Panc1 (cell line): Measurements from ENCODE around the gene ZC3H7A. TPM values are rescaled to one million over a fixed set of nuclear protein-coding genes. Genes with fewer than 3 reads are reported as not detected.

Experiments used
- ATAC-seq: fragments of 200-7000 bp; cut with Tn5 transposase; 2 replicates; pipeline ENCODE4 v1.9.1; 2020; ENCODE audit warnings: mild to moderate bottlenecking, moderate library complexity
- BruUV-seq: library from RNA; stranded (reverse); fragments of 400-500 nt; replicated peaks from 2 replicates; lab custom pipeline; 2021; lab: Mats Ljungman, UMichigan
- CTCF ChIA-PET: fragments of 300-600 bp; sonication (Branson Sonifier 250); formaldehyde crosslinking; loops from one replicate; lab custom pipeline; 2022; ENCODE audit warnings: antibody characterized with exemption; lab: Charles Lee
- POLR2A ChIA-PET: fragments of 300-600 bp; sonication (Branson Sonifier 250); formaldehyde crosslinking; loops from one replicate; lab custom pipeline; 2022; ENCODE audit warnings: antibody characterized with exemption; lab: Charles Lee
- DNase-seq: peaks from one replicate; pipeline ENCODE4 v3.0.0-alpha.2; 2010; ENCODE audit warnings: low read depth, low spot score
- H3K27ac ChIP-seq: 2 replicates; pipeline ENCODE4 v1.5.1; 2011; ENCODE audit warnings: mild to moderate bottlenecking, low read length, inconsistent platforms
- H3K27me3 ChIP-seq: fragments of 200-500 bp; sonication (Bioruptor generic); 2 replicates; pipeline ENCODE4 v1.6.0; 2014; ENCODE audit warnings: low read length, inconsistent platforms; ENCODE audit not compliant: control insufficient read depth, insufficient read depth
- H3K36me3 ChIP-seq: fragments of 200-500 bp; sonication (Bioruptor generic); 2 replicates; pipeline ENCODE4 v1.5.1; 2014; ENCODE audit warnings: inconsistent platforms, mild to moderate bottlenecking, low read length, moderate library complexity; ENCODE audit not compliant: control insufficient read depth, insufficient read depth
- H3K4me1 ChIP-seq: 2 replicates; pipeline ENCODE4 v1.5.1; 2011; ENCODE audit warnings: inconsistent platforms, mild to moderate bottlenecking, low read length, moderate library complexity; ENCODE audit not compliant: control insufficient read depth, insufficient read depth
- H3K4me3 ChIP-seq, 2 experiments: 2 replicates each; pipeline ENCODE4 v1.5.1; 2011 to 2012; ENCODE audit warnings: low read depth in 2 of 2, low read length in 2 of 2, mild to moderate bottlenecking in 2 of 2, inconsistent platforms in 1 of 2, moderate library complexity in 1 of 2
- H3K9me3 ChIP-seq: fragments of 200-500 bp; sonication (Bioruptor generic); 2 replicates; pipeline ENCODE4 v1.5.1; 2014; ENCODE audit warnings: low read depth, mild to moderate bottlenecking, inconsistent platforms, low read length, moderate library complexity; ENCODE audit not compliant: control insufficient read depth, insufficient read depth
- CTCF ChIP-seq: fragments of 450-650 bp; IDR thresholded peaks from 2 replicates; pipeline ENCODE4 v1.5.1; 2017; ENCODE audit warnings: mild to moderate bottlenecking
- POLR2AphosphoS5 ChIP-seq: IDR thresholded peaks from 2 replicates; pipeline ENCODE4 v1.6.1; 2012; ENCODE audit warnings: mild to moderate bottlenecking, low read depth, low read length, moderate library complexity
- REST ChIP-seq, 2 experiments: IDR thresholded peaks; 2 replicates each; pipeline ENCODE4 v1.6.1; 2011 to 2012; ENCODE audit warnings: low read depth in 2 of 2, control low read depth in 1 of 2, low read length in 1 of 2, mild to moderate bottlenecking in 1 of 2, moderate library complexity in 1 of 2; ENCODE audit not compliant: insufficient read depth in 1 of 2
- SIN3A ChIP-seq: IDR thresholded peaks from 2 replicates; pipeline ENCODE4 v1.6.1; 2012; ENCODE audit warnings: low read depth, mild to moderate bottlenecking, low read length, moderate library complexity, borderline replicate concordance; ENCODE audit not compliant: insufficient read depth
- TCF7L2 ChIP-seq: IDR thresholded peaks from 2 replicates; pipeline ENCODE4 v1.6.1; 2011; ENCODE audit warnings: mild to moderate bottlenecking, low read depth, low read length, inconsistent platforms
- in situ Hi-C: cut with HindIII; loops from 2 replicates; pipeline ENCODE4 v1.10.0; 2016; ENCODE audit warnings: low sequenced_read_pairs, low pct_unique_long_range_greater_than_20kb
- intact Hi-C: fragments of 100-400 bp; cut with micrococcal nuclease; formaldehyde crosslinking; loops from one replicate; pipeline ENCODE4 v1.10.0; 2022; ENCODE audit not compliant: unreplicated experiment
- total RNA-seq: library from RNA; stranded (reverse); gene quantifications from one replicate; pipeline ENCODE4 v1.2.1, GENCODE V29; 2021; ENCODE audit not compliant: unreplicated experiment

ZC3H7A gene
- total RNA-seq, 1 experiment from 2014 or later, result 52.3 TPM

- BruUV-seq, result no TSS peak
- Histone ChIP-seq H3K4me3 (no peak overlapping the region), H3K36me3 (peaks cover 19% of the 10 kb centered on the region), H3K9me3 (no peaks in the 10 kb centered on the region), H3K27me3 (no peaks in the 10 kb centered on the region), H3K27ac (no peak overlapping the region), H3K4me1 (no peaks in the 10 kb centered on the region)
- DNase-seq, result no peak
- ChIA-PET CTCF (no interaction called here), POLR2A (interaction anchor here (0.6 kb wide), 1 partner anchor 92 kb away, joined by 4 read pairs; no protein-coding TSS in a partner anchor)
- no peak for TF ChIP-seq REST (IDR thresholded peaks at IDR 0.05; ENCODE audit: insufficient read depth in 1 of 2, low read depth in 2 of 2, low read length in 1 of 2)
- no peak for TF ChIP-seq POLR2AphosphoS5
- no peak for TF ChIP-seq TCF7L2
- TF ChIP-seq SIN3A, result no peak
- TF ChIP-seq CTCF, result no peak
- in situ Hi-C loops, result no loop called here
- ATAC-seq, result no peak
- intact Hi-C loops, result no loop called here
These were observed 65.8 kb downstream of the ZC3H7A start for GRCh38 chr16:11731222-11731621.

- DNase-seq (no peak), ATAC-seq (no peak)
- in situ Hi-C loops (no loop called here), intact Hi-C loops (no loop called here)
- no peak for TF ChIP-seq TCF7L2
- no peak for TF ChIP-seq CTCF
- TF ChIP-seq SIN3A, result no peak
- no peak for TF ChIP-seq REST (IDR thresholded peaks at IDR 0.05; ENCODE audit: insufficient read depth in 1 of 2, low read depth in 2 of 2, low read length in 1 of 2)
- TF ChIP-seq POLR2AphosphoS5, result no peak
- Histone ChIP-seq H3K9me3 (no peaks in the 10 kb centered on the region), H3K36me3 (peaks cover 19% of the 10 kb centered on the region), H3K4me3 (no peak overlapping the region), H3K27ac (no peak overlapping the region), H3K4me1 (no peaks in the 10 kb centered on the region), H3K27me3 (no peaks in the 10 kb centered on the region)
- BruUV-seq, result no TSS peak
- ChIA-PET CTCF (interaction anchor here (0.6 kb wide), 1 partner anchor 587 kb away, joined by 3 read pairs; no protein-coding TSS in a partner anchor), POLR2A (no interaction called here)
These were observed 67.3 kb downstream of the ZC3H7A start for GRCh38 chr16:11729787-11730186.
